ENCODE results near the gene MOBP.
"Not testable (repeated sequence)": the region's sequence is repeated elsewhere in the genome, so short reads cannot be mapped to it uniquely, and the experiment has no call there.

Gene MOBP, protein sequence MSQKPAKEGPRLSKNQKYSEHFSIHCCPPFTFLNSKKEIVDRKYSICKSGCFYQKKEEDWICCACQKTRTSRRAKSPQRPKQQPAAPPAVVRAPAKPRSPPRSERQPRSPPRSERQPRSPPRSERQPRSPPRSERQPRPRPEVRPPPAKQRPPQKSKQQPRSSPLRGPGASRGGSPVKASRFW

DNA sequence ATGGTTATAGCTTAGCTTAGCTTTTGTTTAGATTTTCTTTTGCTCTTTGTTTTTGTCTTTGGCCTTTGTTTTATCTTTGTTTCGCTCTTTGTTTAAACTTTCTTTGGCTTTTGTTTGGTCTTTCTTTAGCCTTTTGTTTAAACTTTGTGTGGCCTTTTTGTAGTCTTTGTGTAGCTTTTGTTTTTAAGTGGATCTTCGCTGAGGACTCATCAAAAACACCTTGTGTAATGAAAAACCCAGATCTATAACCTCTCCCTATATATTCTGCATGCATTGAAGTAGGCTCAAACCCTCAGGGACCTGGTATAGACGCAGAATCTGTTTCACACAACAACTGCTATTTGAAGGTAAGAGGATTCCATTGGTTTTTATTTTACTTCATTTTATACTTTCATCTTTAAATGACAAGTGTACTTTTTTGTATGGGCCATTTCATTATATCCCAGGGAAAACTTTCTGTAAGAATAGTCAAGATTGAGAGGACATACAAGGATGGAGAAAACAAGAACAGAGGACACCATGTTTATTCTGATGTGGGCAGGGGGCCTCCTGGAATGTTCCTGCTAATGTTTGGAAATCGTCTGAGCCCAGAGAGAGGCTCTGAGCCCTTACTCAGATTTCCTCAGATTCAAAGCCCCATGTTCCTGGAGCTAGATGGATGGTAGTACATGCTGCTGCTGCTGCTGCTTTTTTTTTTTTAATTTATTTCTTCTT lies at the start of gene MOBP:
TSS of gene MOBP (plus strand) at position 287 of the 714 bp plus-strand sequence. CDS start 34,390 bp downstream, outside the sequence.
- intact Hi-C loops (cut with DNase I; ENCODE audit: low total_unique reads), result no loop called here
- no peak within 1 kb of the TSS for H3K4me3 ChIP-seq

DNA sequence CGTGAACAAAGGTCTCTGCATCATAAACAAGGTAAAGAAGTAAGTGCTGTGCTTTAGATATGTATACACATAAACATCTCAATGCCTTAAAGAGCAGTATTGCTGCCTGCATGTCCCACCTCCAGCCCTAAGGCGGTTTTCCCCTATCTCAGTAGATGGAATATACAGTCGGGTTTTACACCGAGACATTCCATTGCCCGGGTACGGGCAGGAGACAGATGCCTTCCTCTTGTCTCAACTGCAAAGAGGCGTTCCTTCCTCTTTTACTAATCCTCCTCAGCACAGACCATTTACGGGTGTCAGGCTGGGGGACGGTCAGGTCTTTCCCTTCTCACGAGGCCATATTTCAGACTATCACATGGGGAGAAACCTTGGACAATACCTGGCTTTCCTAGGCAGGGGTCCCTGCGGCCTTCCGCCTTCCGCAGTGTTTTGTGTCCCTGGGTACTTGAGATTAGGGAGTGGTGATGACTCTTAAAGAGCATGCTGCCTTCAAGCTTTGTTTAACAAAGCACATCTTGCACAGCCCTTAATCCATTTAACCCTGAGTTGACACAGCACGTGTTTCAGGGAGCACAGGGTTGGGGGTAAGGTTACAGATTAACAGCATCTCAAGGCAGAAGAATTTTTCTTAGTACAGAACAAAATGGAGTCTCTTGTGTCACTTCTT lies 48.8 kb upstream of the MOBP start:
- H3K27ac ChIP-seq; intact Hi-C loops (cut with DNase I; ENCODE audit: low total_unique reads); H3K4me3 ChIP-seq; H3K4me1 ChIP-seq; DNase-seq; H3K36me3 ChIP-seq; H3K27me3 ChIP-seq; H3K9me3 ChIP-seq: not testable (repeated sequence)

More for the DNA sequence above, at the start of gene MOBP:
- no peak for DNase-seq
- H3K9me3 ChIP-seq, result no peaks in the 10 kb centered on the region
- H3K27ac ChIP-seq, result no peak within 1 kb of the TSS
- H3K27me3 ChIP-seq, result peaks cover 0 to 2% of the 10 kb centered on the region in 2 donors
- TF ChIP-seq, protein P1, sequence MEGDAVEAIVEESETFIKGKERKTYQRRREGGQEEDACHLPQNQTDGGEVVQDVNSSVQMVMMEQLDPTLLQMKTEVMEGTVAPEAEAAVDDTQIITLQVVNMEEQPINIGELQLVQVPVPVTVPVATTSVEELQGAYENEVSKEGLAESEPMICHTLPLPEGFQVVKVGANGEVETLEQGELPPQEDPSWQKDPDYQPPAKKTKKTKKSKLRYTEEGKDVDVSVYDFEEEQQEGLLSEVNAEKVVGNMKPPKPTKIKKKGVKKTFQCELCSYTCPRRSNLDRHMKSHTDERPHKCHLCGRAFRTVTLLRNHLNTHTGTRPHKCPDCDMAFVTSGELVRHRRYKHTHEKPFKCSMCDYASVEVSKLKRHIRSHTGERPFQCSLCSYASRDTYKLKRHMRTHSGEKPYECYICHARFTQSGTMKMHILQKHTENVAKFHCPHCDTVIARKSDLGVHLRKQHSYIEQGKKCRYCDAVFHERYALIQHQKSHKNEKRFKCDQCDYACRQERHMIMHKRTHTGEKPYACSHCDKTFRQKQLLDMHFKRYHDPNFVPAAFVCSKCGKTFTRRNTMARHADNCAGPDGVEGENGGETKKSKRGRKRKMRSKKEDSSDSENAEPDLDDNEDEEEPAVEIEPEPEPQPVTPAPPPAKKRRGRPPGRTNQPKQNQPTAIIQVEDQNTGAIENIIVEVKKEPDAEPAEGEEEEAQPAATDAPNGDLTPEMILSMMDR (IDR thresholded peaks at IDR 0.05), result no peak
- no peaks in the 10 kb centered on the region for H3K36me3 ChIP-seq
- no peaks in the 10 kb centered on the region for H3K4me1 ChIP-seq

DNA sequence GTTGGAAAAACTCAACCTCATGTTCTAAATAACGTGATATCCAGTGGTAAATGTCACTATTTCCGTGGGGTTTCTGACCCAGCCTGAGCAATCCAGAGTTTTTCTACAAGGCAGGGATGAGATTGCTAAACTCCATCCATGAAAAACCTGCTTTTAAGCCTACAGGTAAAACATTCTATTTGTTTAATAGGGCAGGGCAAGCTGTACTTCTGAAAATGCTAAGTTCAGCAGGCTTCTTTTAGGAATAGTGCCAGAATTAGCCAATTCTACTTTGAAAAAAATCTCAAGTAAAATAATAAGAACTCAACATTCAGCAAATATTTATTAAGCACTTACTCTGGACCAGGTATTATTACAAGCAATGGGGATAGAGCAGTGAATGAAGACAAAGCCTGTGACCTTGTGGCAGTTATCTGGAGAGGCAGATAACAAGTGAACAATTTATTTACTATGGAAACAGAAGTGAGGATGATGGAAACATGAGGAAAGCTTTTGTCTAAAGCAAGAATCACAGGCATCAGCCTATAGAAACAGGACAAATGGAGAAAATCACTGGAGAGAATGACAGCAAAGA lies 47.7 kb upstream of the MOBP start:
- no peaks in the 10 kb centered on the region for H3K36me3 ChIP-seq
- no peaks in the 10 kb centered on the region for H3K4me1 ChIP-seq
- no peaks in the 10 kb centered on the region for H3K9me3 ChIP-seq
- H3K4me3 ChIP-seq, result no peak overlapping the region
- TF ChIP-seq, protein P1 (IDR thresholded peaks at IDR 0.05), result no peak
- intact Hi-C loops (cut with DNase I; ENCODE audit: low total_unique reads), result no loop called here
- DNase-seq, result no peak
- no peak overlapping the region for H3K27ac ChIP-seq
- H3K27me3 ChIP-seq, result no peaks in the 10 kb centered on the region

DNA sequence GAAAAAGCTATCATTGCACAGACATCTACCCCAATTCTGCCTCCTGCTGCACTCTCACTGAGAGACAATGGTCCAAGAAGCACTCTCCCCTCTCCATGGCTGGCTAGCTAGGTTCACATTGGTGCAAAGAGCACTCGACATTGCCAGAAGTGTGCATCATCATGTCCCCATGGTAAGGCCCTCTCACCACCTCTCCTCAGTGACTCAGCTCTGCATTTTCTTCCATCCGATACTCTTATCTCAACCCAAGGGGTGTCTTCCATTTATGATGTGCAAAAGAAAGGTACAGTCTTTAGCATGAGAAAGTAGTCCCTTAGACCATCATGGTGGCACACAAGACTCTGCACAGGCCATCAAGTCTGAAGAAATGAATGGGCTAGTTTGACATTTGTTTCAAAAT lies 46.9 kb upstream of the MOBP start:
- no peak for DNase-seq
- H3K9me3 ChIP-seq, result no peaks in the 10 kb centered on the region
- no peaks in the 10 kb centered on the region for H3K36me3 ChIP-seq
- no peaks in the 10 kb centered on the region for H3K27me3 ChIP-seq
- H3K4me3 ChIP-seq, result no peak overlapping the region
- intact Hi-C loops (cut with DNase I; ENCODE audit: low total_unique reads), result no loop called here
- no peak overlapping the region for H3K27ac ChIP-seq
- TF ChIP-seq, protein P1 (IDR thresholded peaks at IDR 0.05), result no peak
- H3K4me1 ChIP-seq, result no peaks in the 10 kb centered on the region

DNA sequence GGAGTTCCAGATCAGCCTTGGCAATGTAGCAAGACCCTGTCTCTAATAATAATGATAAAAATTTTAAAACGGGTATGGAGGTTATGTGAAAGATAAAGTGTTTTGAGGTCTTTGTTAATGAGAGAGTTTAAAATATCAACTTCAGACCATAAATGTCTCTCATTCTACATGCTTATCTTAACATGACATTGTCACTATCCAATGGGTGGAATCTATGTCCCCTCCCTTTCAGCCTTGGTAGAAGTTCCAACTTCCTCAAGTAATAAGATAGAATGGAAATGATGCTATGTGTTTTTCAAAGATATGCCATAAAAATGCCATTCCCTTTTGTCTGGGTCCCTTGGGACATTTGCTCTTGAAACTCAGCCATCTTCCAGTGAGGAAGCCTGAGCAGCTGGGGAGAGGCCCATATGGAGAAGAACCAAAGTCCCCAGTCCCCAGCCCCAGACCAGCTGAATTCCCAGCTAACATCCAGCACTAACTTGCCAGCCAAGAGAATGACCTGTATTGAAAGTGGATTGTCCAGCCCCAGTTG lies 44.0 kb upstream of the MOBP start:
- TF ChIP-seq, protein P1 (IDR thresholded peaks at IDR 0.05), result no peak
- H3K27ac ChIP-seq, result no peak overlapping the region
- H3K4me1 ChIP-seq, result no peaks in the 10 kb centered on the region
- no peak overlapping the region for H3K4me3 ChIP-seq
- no peaks in the 10 kb centered on the region for H3K36me3 ChIP-seq
- intact Hi-C loops (cut with DNase I; ENCODE audit: low total_unique reads), result no loop called here
- H3K27me3 ChIP-seq, result no peaks in the 10 kb centered on the region
- H3K9me3 ChIP-seq, result no peaks in the 10 kb centered on the region
- DNase-seq, result no peak
